ENCODE measurements around the gene ZNF583. TPM values are rescaled to one million over a fixed set of nuclear protein-coding genes. Genes with fewer than 3 reads are reported as not detected.

The ZNF583 gene
- total RNA-seq, 4 donors from 2014 or later = 6.2 to 15.1 (median 9.7) TPM

- 28 to 50% methylated on average over 6 to 17 of the region's 65 CpGs for WGBS, 2 donors (ENCODE audit: low coverage in 1 of 2)
- peak; percentile 100 for ATAC-seq
- TF ChIP-seq CTCF (IDR thresholded peaks at IDR 0.05) (peak in 1 of 4 experiments; percentile 11), POLR2A (IDR thresholded peaks at IDR 0.05) (peak; percentile 50 to 55), POLR2AphosphoS5 (IDR thresholded peaks at IDR 0.05) (peak; percentile 56), EP300 (IDR thresholded peaks at IDR 0.05) (no peak)
Observed at GRCh38 chr19:56367829-56368711, 36.1 kb upstream of the ZNF583 start.

GRCh38 chr19:56369886-56370676 lies 34.1 kb upstream of the ZNF583 start:
- peaks cover 0 to 20% (median 0%) of the 10 kb centered on the region in 3 donors for H3K9me3 ChIP-seq
- H3K4me1 ChIP-seq = peaks cover 7 to 26% (median 8%) of the 10 kb centered on the region in 3 donors
- TF ChIP-seq EP300 (IDR thresholded peaks at IDR 0.05) (no peak), CTCF (IDR thresholded peaks at IDR 0.05) (no peak), POLR2AphosphoS5 (IDR thresholded peaks at IDR 0.05) (no peak), POLR2A (IDR thresholded peaks at IDR 0.05) (no peak)
- no peak overlapping the region for H3K4me3 ChIP-seq
- H3K36me3 ChIP-seq = peaks cover 16 to 52% of the 10 kb centered on the region in 2 donors
- H3K27ac ChIP-seq = no peak overlapping the region
- ATAC-seq = no peak
- 96 to 98% methylated on average over 3 of the region's 3 CpGs for WGBS, 2 donors (ENCODE audit: low coverage in 1 of 2)
- no peaks in the 10 kb centered on the region for H3K27me3 ChIP-seq

More at GRCh38 chr19:56367829-56368711, 36.1 kb upstream of the ZNF583 start:
- Histone ChIP-seq H3K36me3 (peaks cover 0 to 34% of the 10 kb centered on the region in 2 donors), H3K27ac (peak overlapping the region; percentile 88 to 94 (median 92)), H3K9me3 (peaks cover 0 to 31% (median 0%) of the 10 kb centered on the region in 3 donors), H3K27me3 (no peaks in the 10 kb centered on the region), H3K4me3 (peak overlapping the region; percentile 77 to 89), H3K4me1 (peaks cover 7 to 26% (median 8%) of the 10 kb centered on the region in 3 donors)

- WGBS, 2 donors (ENCODE audit: low coverage in 1 of 2) = 86% methylated on average over 1 of the region's 1 CpG; no CpG with 5 or more reads in 1 of the 2 donors
- peaks cover 7 to 26% (median 8%) of the 10 kb centered on the region in 3 donors for H3K4me1 ChIP-seq
- H3K36me3 ChIP-seq = peaks cover 30 to 71% of the 10 kb centered on the region in 2 donors
- H3K27ac ChIP-seq = no peak overlapping the region
- ATAC-seq = no peak
- H3K9me3 ChIP-seq = peaks cover 0 to 26% (median 2%) of the 10 kb centered on the region in 3 donors
- TF ChIP-seq EP300 (IDR thresholded peaks at IDR 0.05) (no peak), POLR2AphosphoS5 (IDR thresholded peaks at IDR 0.05) (no peak), POLR2A (IDR thresholded peaks at IDR 0.05) (no peak), CTCF (IDR thresholded peaks at IDR 0.05) (no peak)
- no peak overlapping the region for H3K4me3 ChIP-seq
- H3K27me3 ChIP-seq = no peaks in the 10 kb centered on the region
Observed at GRCh38 chr19:56372281-56372680, 31.9 kb upstream of the ZNF583 start.

GRCh38 chr19:56377105-56377924 lies 26.8 kb upstream of the ZNF583 start:
- TF ChIP-seq EP300 (IDR thresholded peaks at IDR 0.05) (no peak), POLR2AphosphoS5 (IDR thresholded peaks at IDR 0.05) (no peak), POLR2A (IDR thresholded peaks at IDR 0.05) (no peak), CTCF (IDR thresholded peaks at IDR 0.05) (no peak)
- 95 to 100% methylated on average over 6 to 11 of the region's 11 CpGs for WGBS, 2 donors (ENCODE audit: low coverage in 1 of 2)
- Histone ChIP-seq H3K4me1 (no peaks in the 10 kb centered on the region), H3K36me3 (peaks cover 35 to 79% of the 10 kb centered on the region in 2 donors), H3K27ac (no peak overlapping the region), H3K27me3 (no peaks in the 10 kb centered on the region), H3K9me3 (peaks cover 2 to 53% (median 2%) of the 10 kb centered on the region in 3 donors), H3K4me3 (no peak overlapping the region)
- ATAC-seq = no peak

Data from gastroesophageal sphincter (tissue), 4 donors.